ENCODE measurements around the gene RAD17. TPM values are rescaled to one million over a fixed set of nuclear protein-coding genes. Genes with fewer than 3 reads are reported as not detected.
A peak's percentile ranks its signal among the peaks of the same experiment; 100 is the strongest.
"Not testable (repeated sequence)": the region's sequence is repeated elsewhere in the genome, so short reads cannot be mapped to it uniquely, and the experiment has no call there.

The RAD17 gene
- 25.8 and 34.6 TPM in 2 replicates for total RNA-seq (2014; rRNA removed; shearing (Covaris generic))
- 14.8 and 23.5 TPM in 2 replicates for polyA plus RNA-seq (2014; cell fraction: nucleus; rRNA removed)

- DNase-seq (ENCODE audit: extremely low read depth, low read depth): peak; percentile 87
These were observed at the start of gene RAD17, which contains the start of the genes AK6 and TAF9 for GRCh38 chr5:69369340-69370121. Gene RAD17, plus strand, starts transcription at chr5:69369818. Its CDS starts 2,391 bp downstream, at chr5:69372209. Gene AK6, minus strand, starts transcription at chr5:69369520. Its CDS starts 30 bp downstream, at chr5:69369490. Gene TAF9, minus strand, starts transcription at chr5:69369520. Its CDS starts 3,783 bp downstream, at chr5:69365737.

- no peak for DNase-seq (ENCODE audit: extremely low read depth, low read depth)
These were observed 43.3 kb upstream of the RAD17 start for GRCh38 chr5:69326365-69326764.

- no peak for DNase-seq (ENCODE audit: extremely low read depth, low read depth)
These were observed 39.6 kb upstream of the RAD17 start for GRCh38 chr5:69329905-69330489.

GRCh38 chr5:69331528-69332445 lies 37.8 kb upstream of the RAD17 start:
- no peak for DNase-seq (ENCODE audit: extremely low read depth, low read depth)

GRCh38 chr5:69333668-69334315 lies 35.8 kb upstream of the RAD17 start:
- not testable (repeated sequence) for DNase-seq (ENCODE audit: extremely low read depth, low read depth)

GRCh38 chr5:69334793-69335268 lies 34.8 kb upstream of the RAD17 start:
- DNase-seq (ENCODE audit: extremely low read depth, low read depth): peak; percentile 80

DNA sequence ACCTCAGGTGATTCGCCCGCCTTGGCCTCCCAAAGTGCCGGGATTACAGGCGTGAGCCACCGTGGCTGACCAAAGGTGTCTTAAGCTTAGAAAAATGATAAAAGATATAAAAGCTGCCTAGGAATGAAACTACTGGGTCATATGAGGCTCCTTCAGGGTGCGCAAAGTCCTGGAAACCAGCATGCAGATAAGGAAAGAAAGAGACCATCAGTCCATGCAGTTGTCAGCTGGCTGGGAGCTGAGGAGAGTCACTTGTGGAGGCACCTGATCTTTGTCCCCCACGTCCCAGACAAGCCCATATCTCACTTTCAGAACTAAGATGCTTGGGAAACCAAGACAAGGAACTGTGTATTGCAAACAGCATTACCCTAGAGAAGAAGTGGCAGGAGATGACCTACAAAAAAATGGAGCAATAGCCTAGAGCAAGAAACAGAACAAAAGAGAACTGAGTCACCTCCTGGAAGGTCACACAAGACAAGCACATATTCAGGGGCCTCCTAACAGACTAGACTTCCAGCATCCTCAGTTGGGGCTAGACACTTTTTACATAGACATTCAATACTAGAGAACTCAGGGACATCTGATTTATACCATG lies 34.2 kb upstream of the RAD17 start:
- no peak for DNase-seq (ENCODE audit: extremely low read depth, low read depth)

GRCh38 chr5:69341520-69342161 lies 28.0 kb upstream of the RAD17 start:
- DNase-seq (ENCODE audit: extremely low read depth, low read depth): no peak

DNA sequence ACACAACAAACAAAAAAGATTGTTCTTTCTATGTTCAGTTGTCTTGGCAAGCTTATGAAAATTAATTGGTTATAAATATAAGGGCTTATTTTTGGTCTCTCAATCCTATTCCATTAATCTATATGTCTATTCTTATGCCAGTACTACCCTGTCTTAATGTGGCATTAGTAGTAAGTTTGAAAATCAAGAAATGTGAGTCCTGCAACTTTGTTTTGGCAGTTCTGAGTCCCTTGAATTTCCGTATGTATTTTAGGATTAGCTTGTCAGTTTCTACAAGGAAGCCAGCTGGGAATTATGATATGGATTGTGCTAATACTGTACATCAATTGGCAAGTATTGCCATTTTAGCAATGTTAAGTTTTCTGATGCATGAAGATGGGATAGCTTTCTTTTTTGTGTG lies 26.5 kb upstream of the RAD17 start:
- no peak for DNase-seq (ENCODE audit: extremely low read depth, low read depth)

DNA sequence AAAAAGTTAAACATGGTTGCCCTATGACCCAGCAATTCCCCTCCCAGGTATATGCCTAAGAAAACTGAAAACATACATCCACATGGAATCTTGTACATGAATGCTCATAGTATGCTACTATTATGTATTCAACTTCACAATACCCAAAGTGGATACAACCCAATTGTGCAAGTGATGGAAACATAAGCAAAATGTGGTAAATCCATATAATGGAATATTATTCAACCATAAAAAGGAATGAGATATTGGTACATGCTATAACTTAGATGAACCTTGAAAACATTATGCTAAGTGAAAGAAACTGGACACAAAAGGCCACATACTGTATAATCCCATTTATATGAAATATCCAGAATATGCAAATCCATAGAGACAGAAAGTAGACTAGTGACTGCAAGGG lies 19.0 kb upstream of the RAD17 start:
- DNase-seq (ENCODE audit: extremely low read depth, low read depth): no peak

DNA sequence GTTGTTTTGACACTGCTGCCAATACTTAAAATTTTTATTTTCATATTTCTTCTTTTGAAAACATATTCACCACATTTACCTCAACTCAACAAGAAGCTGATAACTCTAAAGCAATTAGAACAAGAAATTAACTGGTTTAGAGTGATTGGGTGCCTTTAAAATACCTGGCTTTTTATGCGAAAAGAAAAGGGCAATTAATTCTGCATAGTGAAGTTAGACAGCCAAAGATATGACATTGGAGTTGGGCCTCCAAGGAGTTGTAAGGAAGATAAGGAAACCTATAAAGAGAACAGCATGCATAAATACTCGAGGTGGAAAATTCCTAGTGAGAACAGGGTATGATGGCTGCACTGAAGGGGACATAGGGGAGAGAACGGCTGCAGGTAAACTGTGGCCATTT lies 9.9 kb upstream of the RAD17 start:
- DNase-seq (ENCODE audit: extremely low read depth, low read depth): no peak

- DNase-seq (ENCODE audit: extremely low read depth, low read depth): no peak
These were observed 9.2 kb upstream of the RAD17 start for GRCh38 chr5:69360442-69360841.

GRCh38 chr5:69364414-69364813 lies 5.2 kb upstream of the RAD17 start:
- no peak for DNase-seq (ENCODE audit: extremely low read depth, low read depth)

DNA sequence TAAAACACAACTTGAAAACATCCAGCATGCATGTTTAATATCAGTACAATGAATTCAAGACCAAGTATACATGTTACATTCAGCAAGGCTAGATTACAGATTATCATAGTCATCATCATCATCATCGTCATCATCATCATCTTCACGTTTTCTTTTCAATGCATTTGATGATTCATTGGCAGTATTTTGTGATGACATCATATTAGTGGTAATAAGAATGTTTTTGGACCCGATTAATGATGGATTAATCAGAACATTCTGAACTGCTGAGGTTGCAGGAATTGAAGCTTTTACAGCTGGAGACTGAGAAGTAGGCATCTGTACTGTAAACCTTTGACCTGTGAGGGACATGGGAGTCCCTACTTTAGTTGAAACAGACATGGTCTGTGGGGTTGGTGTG lies 4.8 kb upstream of the RAD17 start:
- no peak for DNase-seq (ENCODE audit: extremely low read depth, low read depth)

DNA sequence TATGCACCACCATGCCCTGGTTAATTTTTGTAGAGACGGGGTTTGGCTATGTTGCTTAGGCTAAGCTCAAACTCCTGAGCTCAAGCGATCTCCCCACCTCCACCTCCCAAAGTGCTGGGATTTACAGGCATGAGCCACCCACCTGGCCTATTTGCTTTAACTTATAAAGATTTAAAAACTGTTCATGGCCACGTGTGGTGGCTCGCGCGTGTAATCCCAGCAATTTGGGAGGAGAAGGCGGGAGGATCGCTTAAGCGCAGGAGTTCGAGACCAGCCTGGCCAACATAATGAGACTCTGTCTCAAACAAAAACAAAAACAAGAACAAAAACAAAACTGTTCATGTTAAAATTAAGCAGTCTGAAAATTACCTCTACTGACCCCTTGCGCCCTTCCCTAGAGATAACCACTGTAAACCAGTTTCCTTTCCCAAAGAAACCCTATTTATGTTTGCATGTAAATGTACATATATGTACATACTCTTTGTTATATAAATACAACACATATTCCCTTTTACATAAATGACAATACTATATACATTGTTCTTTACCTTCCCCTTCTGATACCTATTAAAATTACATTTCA lies 1.8 kb upstream of the RAD17 start:
- no peak for DNase-seq (ENCODE audit: extremely low read depth, low read depth)

DNA sequence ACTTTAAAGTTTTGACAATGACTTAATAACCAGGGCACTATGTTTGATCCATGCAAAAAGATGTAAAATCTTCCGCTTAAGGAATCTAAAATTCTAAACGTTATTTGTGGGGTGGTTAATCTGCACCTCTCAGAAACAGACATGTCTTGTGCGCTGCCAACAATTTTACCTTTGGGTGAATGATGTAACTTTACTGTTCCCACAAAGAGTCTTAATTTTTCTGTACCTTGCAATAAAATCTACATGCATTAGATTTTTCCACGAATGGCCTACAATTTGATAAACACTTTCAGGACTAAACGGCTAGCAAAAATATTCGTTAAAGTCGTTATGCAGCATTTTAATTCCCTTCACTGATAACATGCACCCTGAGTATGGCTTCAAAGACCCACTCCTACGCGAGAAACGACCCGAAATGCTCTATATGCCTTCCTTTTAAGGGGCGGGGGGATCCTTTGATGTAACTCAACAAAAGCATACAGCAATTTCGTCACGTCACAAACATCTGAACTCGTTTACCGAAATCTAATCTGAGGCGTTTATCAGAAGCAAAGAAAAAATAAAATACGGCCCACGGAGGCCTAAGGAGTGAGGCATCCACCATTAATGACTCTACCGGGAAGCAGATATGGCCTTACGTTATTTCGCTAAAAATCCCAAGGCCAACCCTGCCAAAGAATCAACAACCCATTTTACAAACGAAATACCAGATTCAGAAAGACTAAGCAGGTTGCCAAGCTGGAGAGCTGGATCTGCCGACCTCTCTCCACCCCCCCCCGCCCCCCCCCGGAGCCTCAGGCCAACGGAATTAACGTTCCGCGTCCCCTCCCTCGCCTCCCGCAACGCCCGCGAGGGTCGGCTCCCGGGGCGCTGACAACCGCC lies 919 bp upstream of the RAD17 start:
- no peak for DNase-seq (ENCODE audit: extremely low read depth, low read depth)

DNA sequence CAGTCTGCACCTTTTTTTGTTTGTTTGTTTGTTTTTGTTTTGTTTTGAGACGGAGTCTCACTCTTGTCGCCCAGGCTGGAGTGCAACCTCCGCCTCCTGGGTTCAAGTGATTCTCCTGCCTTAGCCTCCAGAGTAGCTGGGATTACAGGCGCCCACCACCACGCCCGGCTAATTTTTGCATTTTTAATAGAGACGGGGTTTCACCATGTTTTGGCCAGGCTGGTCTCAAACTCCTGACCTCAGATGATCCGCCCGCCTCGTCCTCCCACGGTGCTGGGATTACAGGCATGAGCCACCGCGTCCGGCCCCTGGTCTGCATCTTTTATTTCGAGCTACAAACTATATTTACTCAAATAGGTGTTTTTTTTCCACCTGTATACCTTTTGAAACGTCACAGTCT lies 717 bp downstream of the RAD17 start:
- DNase-seq (ENCODE audit: extremely low read depth, low read depth): not testable (repeated sequence)

- DNase-seq (ENCODE audit: extremely low read depth, low read depth): no peak
These were observed 2.8 kb downstream of the RAD17 start for GRCh38 chr5:69372394-69372793.

All from NCI-H460 (cell line).